ENCODE measurements around the gene A4GALT.

Gene A4GALT

GRCh38 chr22:42699281-42699975, 21.2 kb downstream of the A4GALT start:
- no peaks in the 10 kb centered on the region for H3K27me3 ChIP-seq
- no peaks in the 10 kb centered on the region for H3K9me3 ChIP-seq
- H3K4me3 ChIP-seq (ENCODE audit: low read depth in 1 of 2, low read length in 1 of 2): no peak overlapping the region
- no peaks in the 10 kb centered on the region for H3K4me1 ChIP-seq (ENCODE audit: control insufficient read depth in 1 of 2, insufficient read depth in 1 of 2, low read depth in 1 of 2, low read length in 1 of 2)
- H3K27ac ChIP-seq: no peak overlapping the region
- no peaks in the 10 kb centered on the region for H3K36me3 ChIP-seq
- TF ChIP-seq CTCF (IDR thresholded peaks at IDR 0.05): no peak

- Histone ChIP-seq H3K36me3 (no peaks in the 10 kb centered on the region), H3K4me3 (ENCODE audit: low read depth in 1 of 2, low read length in 1 of 2) (no peak overlapping the region), H3K27me3 (no peaks in the 10 kb centered on the region), H3K9me3 (no peaks in the 10 kb centered on the region), H3K27ac (no peak overlapping the region), H3K4me1 (ENCODE audit: control insufficient read depth in 1 of 2, insufficient read depth in 1 of 2, low read depth in 1 of 2, low read length in 1 of 2) (no peaks in the 10 kb centered on the region)
- TF ChIP-seq CTCF (IDR thresholded peaks at IDR 0.05): no peak
These were observed 23.1 kb downstream of the A4GALT start for GRCh38 chr22:42697542-42698013.

- Histone ChIP-seq H3K27ac (no peak overlapping the region), H3K4me3 (ENCODE audit: low read depth in 1 of 2, low read length in 1 of 2) (no peak overlapping the region), H3K9me3 (no peaks in the 10 kb centered on the region), H3K36me3 (no peaks in the 10 kb centered on the region), H3K27me3 (peaks cover 6% of the 10 kb centered on the region), H3K4me1 (ENCODE audit: control insufficient read depth in 1 of 2, insufficient read depth in 1 of 2, low read depth in 1 of 2, low read length in 1 of 2) (no peaks in the 10 kb centered on the region)
- no peak for TF ChIP-seq CTCF (IDR thresholded peaks at IDR 0.05)
These were observed 24.2 kb downstream of the A4GALT start for GRCh38 chr22:42696331-42696967.

GRCh38 chr22:42695294-42695693, 25.4 kb downstream of the A4GALT start:
- no peak overlapping the region for H3K27ac ChIP-seq
- TF ChIP-seq CTCF (IDR thresholded peaks at IDR 0.05): no peak
- H3K27me3 ChIP-seq: peaks cover 6% of the 10 kb centered on the region

GRCh38 chr22:42693763-42694683, 26.6 kb downstream of the A4GALT start:
- Histone ChIP-seq H3K4me1 (ENCODE audit: control insufficient read depth in 1 of 2, insufficient read depth in 1 of 2, low read depth in 1 of 2, low read length in 1 of 2) (no peaks in the 10 kb centered on the region), H3K9me3 (no peaks in the 10 kb centered on the region), H3K4me3 (ENCODE audit: low read depth in 1 of 2, low read length in 1 of 2) (no peak overlapping the region), H3K27ac (no peak overlapping the region), H3K36me3 (no peaks in the 10 kb centered on the region), H3K27me3 (peaks cover 6% of the 10 kb centered on the region)
- no peak for TF ChIP-seq CTCF (IDR thresholded peaks at IDR 0.05)

More at GRCh38 chr22:42695294-42695693, 25.4 kb downstream of the A4GALT start:
- H3K4me3 ChIP-seq (ENCODE audit: low read depth in 1 of 2, low read length in 1 of 2): no peak overlapping the region
- H3K9me3 ChIP-seq: no peaks in the 10 kb centered on the region
- no peaks in the 10 kb centered on the region for H3K4me1 ChIP-seq (ENCODE audit: control insufficient read depth in 1 of 2, insufficient read depth in 1 of 2, low read depth in 1 of 2, low read length in 1 of 2)
- no peaks in the 10 kb centered on the region for H3K36me3 ChIP-seq

All from neutrophil (primary cell).